Stimulated activated CD4-positive, alpha-beta T cell treated with anti-CD3 and anti-CD28 coated beads, TNF-alpha, amount 100 ng/mL, for 4 hours (primary cell): ENCODE measurements around the gene KAT5.
"Not testable (repeated sequence)": the region's sequence is repeated elsewhere in the genome, so short reads cannot be mapped to it uniquely, and the experiment has no call there.

Experiments used
- DNase-seq, 3 experiments: peaks; one replicate each; pipeline ENCODE4 v3.0.0-alpha.2; 2020; ENCODE audit warnings: low read depth in 3 of 3

Gene KAT5

DNA sequence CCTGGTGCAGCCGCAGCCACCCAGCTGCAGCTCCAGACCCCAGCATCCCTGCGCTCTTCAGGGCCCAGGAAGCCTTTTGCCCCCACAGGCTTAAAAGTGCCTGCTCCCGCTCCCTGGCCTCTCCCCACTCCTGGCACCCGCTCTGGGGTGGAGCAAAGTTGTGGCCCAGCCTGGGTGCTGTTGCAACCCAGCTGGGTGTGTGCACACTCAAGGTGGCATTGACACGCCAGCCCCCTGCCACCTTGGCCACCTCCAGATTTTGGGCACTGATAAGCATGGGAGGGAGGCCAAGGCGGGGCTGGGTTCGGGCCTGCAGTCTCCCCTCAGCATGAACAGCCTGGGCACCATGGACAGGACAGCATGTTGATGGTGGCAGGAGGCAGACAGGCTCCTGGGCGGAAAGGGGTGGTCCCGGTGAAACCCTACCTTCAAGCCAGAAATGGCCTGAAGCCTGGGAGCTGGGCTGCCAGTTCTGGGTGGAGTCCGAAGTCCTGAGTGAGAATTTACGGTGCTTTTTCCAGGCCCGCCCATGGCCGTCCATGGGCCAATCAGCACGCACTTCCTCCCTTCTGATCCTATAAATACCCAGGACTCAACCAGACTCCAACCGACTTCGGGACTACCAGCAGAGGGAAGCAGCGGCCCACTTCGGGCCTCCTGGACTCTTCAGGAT is 32.1 kb downstream of the KAT5 start:
- DNase-seq = no peak

DNA sequence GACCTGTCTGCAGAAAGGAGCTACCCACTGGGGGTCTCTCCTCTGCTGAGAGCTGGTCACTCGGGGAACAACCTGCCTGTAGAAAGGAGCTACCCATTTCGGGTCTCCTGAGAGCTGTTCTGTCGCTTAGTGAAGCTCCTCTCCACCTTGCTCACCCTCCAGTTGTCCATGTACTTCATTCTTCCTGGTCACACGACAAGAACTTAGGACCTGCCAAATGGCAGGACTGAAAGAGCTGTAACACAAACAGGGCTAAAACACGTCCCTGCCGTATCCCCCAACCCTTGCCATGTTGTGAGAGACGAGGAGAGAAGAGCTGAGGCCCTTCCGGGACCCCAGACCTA is 32.6 kb downstream of the KAT5 start:
- no peak for DNase-seq

DNA sequence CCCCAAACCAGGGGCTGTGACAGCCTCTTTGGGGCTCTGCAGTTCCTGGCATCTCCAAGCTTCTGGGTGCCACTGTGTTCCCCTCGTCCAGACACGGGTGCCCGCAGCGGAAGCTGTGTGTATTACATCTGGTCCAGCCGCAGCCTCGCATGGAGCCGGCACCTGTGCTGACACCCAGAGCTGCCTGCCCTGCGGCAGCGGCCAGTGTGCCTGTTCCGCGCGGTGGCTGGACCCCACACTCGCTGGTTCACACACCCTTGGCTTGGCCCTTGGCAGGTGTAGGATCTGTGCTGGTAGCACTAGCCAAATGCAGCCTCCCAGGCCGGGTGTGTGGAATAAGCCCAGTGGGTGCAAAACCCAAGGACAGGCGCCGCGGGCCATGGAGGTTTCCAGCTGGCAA is 33.0 kb downstream of the KAT5 start:
- no peak for DNase-seq

DNA sequence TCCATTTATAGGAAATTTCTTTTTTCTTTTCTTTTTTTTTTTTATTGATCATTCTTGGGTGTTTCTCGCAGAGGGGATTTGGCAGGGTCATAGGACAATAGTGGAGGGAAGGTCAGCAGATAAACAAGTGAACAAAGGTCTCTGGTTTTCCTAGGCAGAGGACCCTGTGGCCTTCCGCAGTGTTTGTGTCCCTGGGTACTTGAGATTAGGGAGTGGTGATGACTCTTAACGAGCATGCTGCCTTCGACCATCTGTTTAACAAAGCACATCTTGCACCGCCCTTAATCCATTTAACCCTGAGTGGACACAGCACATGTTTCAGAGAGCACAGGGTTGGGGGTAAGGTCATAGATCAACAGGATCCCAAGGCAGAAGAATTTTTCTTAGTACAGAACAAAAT is 50.1 kb downstream of the KAT5 start:
- DNase-seq = not testable (repeated sequence)

DNA sequence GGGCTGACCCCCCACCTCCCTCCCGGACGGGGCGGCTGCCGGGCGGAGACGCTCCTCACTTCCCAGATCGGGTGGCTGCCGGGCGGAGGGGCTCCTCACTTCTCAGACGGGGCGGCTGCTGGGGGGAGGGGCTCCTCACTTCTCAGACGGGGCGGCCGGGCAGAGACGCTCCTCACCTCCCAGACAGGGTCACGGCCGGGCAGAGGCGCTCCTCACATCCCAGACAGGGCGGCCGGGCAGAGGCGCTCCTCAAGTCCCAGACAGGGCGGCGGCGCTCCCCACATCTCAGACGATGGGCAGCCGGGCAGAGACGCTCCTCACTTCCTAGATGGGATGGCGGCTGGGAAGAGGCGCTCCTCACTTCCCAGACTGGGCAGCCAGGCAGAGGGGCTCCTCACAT is 50.8 kb downstream of the KAT5 start:
- not testable (repeated sequence) for DNase-seq

DNA sequence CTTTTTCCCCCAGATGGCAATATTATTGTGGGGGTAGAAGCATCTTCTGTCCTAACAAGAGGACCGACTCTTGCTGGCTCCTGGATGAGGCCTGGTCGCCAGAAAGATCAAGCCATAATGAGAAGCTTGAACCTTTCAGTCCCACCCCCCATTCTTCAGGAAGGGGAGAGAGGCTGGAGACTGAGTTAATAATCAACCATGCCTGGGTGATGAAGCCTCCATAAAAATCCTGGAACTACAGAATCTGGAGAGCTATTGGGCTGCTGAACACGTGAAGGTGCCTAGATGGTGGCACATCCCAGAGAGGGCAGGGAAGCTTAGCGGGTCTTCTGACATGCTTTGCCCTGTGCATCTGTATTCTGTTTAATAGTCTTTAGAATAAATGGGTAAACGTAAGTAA is 52.4 kb downstream of the KAT5 start:
- no peak for DNase-seq

DNA sequence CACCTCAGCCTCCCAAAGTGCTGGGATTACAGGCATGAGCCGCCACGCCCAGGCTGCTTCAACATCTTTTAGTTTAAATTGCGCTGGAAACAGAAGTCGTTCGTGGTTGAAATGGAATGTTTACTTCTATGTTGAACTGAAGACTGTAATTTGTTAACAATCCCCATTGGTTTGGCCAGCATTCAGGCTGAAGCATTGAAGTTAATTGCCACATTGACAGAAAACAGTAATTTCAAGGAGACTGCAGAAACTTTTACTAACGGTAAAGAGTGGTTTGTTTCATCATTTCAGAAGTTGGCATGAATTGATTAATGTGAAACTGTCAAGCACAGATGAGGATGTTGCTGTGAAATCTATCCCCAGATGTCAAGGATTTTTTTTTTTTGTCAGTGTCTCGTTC is 54.5 kb downstream of the KAT5 start:
- DNase-seq = no peak

DNA sequence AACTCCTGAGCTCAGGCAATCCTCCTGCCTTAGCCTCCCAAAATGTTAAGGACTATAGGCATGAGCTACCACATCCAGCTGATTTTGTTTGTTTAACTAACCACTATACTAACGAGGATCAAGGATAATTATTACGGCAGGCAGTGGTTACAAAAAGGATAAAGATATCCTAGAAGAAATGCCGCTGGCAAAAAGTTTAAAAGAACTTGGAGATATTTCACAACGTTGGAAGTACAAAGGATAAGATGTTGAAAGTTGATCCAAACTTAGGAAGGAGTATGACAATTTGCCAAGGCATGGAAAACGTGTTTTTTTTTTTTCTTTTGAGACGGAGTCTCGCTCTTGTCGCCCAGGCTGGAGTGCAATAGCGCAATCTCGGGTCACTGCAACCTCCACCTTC is 55.4 kb downstream of the KAT5 start:
- no peak for DNase-seq

DNA sequence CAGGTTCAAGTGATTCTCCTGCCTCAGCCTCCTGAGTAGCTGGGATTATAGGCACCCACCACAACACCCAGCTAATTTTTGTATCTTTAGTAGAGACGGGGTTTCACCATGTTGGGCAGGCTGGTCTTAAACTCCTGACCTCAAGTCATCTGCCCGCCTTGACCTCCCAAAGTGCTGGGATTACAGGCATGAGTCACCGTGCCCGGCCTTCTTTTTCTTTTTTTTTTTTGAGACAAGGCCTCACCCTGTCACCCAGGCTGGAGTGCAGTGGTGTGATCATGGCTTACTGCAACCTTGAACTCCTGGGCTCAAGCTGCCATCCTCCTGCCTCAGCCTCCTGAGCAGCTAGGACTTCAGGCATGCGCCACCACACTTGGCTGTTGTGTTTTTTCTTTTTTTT is 55.8 kb downstream of the KAT5 start:
- DNase-seq = not testable (repeated sequence)
